AG10803 (cell line): ENCODE data around the gene RASAL1.

Experiments used
- DNase-seq: peaks from one replicate; pipeline ENCODE4 v3.0.0; 2010; ENCODE audit warnings: low read depth
- H3K4me3 ChIP-seq: 2 replicates; pipeline ENCODE4 v1.5.1; 2011; ENCODE audit warnings: mild to moderate bottlenecking, low read length, control low read depth
- CTCF ChIP-seq: conservative IDR thresholded peaks from 2 replicates; pipeline ENCODE4 v1.5.1; 2011; ENCODE audit warnings: mild to moderate bottlenecking, low read length, control low read depth, inconsistent platforms

RASAL1 gene

GRCh38 chr12:113138826-113139225 is 3.3 kb upstream of the RASAL1 start:
- DNase-seq, result no peak
- H3K4me3 ChIP-seq, result no peak overlapping the region
- TF ChIP-seq CTCF, result no peak

- DNase-seq, result no peak
- TF ChIP-seq CTCF, result no peak
- no peak overlapping the region for H3K4me3 ChIP-seq
These were observed 2.6 kb upstream of the RASAL1 start for GRCh38 chr12:113137861-113138783.

GRCh38 chr12:113136990-113137511 is 1.5 kb upstream of the RASAL1 start:
- H3K4me3 ChIP-seq, result no peak overlapping the region
- no peak for DNase-seq
- TF ChIP-seq CTCF, result no peak

DNA sequence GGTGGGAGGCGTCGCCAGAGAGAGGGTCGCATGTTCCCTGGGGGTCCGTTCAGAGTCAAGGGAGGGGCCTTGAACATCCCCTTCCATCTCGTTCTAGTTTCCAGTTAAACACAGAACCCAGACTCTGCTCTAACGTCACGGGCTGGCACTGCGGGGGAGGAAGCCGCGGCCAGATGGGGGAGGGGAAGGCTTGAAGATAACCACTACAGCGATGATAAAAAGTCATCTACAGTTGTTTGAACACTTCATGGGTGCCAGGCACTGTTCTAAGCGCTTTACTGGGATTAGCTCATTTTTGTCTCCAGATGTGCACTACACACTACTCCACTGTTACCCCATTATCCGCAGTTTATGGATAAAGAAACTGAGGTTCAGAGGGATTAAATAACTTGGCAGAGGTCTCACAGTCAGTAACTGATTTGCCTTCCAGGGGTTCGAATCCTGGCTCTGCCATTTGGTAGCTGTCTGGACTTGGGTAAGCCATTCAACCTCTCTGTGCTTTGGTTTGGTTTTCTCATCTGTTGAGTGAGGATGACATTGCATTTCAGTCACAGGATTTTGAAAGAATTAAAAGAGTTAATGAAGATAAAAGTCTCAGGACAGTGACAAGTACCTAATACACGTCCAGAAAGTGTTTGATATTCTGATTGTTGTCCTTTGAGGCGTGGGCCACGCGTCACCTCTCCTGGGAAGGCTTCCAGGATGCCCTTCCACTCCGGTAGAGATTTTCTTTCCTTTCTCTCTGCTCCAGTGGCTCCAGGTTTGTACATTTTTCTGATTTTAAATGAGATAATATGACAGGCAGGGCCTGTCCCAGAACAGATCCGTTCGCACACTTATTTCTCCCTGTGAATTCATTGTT is 798 bp upstream of the RASAL1 start:
- no peak overlapping the region for H3K4me3 ChIP-seq
- no peak for DNase-seq
- no peak for TF ChIP-seq CTCF

- no peak overlapping the region for H3K4me3 ChIP-seq
- no peak for DNase-seq
- no peak for TF ChIP-seq CTCF
These were observed 1.0 kb downstream of the RASAL1 start for GRCh38 chr12:113134521-113134951.

- no peak for TF ChIP-seq CTCF
- no peak overlapping the region for H3K4me3 ChIP-seq
- DNase-seq, result no peak
These were observed 1.5 kb downstream of the RASAL1 start for GRCh38 chr12:113134071-113134470.
